ENCODE measurements around the gene SCRN3.
A peak's percentile ranks its signal among the peaks of the same experiment; 100 is the strongest.
"Not testable (repeated sequence)": the region's sequence is repeated elsewhere in the genome, so short reads cannot be mapped to it uniquely, and the experiment has no call there.

Gene SCRN3

GRCh38 chr2:174392706-174393105 is 2.8 kb upstream of the SCRN3 start:
- peaks cover 13% of the 10 kb centered on the region for H3K36me3 ChIP-seq (ENCODE audit: insufficient read depth, insufficient read length, low read length)
- no peak overlapping the region for H3K9ac ChIP-seq (ENCODE audit: insufficient read length, low read depth)
- H3K9me3 ChIP-seq (ENCODE audit: insufficient read depth, low read length), result no peaks in the 10 kb centered on the region
- no peak overlapping the region for H3K4me3 ChIP-seq (ENCODE audit: insufficient read length, low read depth)
- no peak for DNase-seq (ENCODE audit: low read depth, low spot score)
- TF ChIP-seq YY1 (IDR thresholded peaks at IDR 0.05; ENCODE audit: insufficient read depth, insufficient read length) (no peak), SUZ12 (IDR thresholded peaks at IDR 0.05; ENCODE audit: extremely low read depth, insufficient read depth, insufficient read length) (no peak), ZNF274 (IDR thresholded peaks at IDR 0.05; ENCODE audit: low read depth, low read length) (no peak)
- H3K4me1 ChIP-seq (ENCODE audit: insufficient read depth, insufficient read length), result no peaks in the 10 kb centered on the region
- no peaks in the 10 kb centered on the region for H3K27me3 ChIP-seq (ENCODE audit: insufficient read depth, insufficient read length)

GRCh38 chr2:174395969-174396630 is 570 bp downstream of the SCRN3 start:
- DNase-seq (ENCODE audit: low read depth, low spot score), result no peak
- TF ChIP-seq YY1 (IDR thresholded peaks at IDR 0.05; ENCODE audit: insufficient read depth, insufficient read length) (no peak), SUZ12 (IDR thresholded peaks at IDR 0.05; ENCODE audit: extremely low read depth, insufficient read depth, insufficient read length) (no peak), ZNF274 (IDR thresholded peaks at IDR 0.05; ENCODE audit: low read depth, low read length) (no peak)
- Histone ChIP-seq H3K27me3 (ENCODE audit: insufficient read depth, insufficient read length) (no peaks in the 10 kb centered on the region), H3K9ac (ENCODE audit: insufficient read length, low read depth) (peak overlapping the region; percentile 87), H3K9me3 (ENCODE audit: insufficient read depth, low read length) (no peaks in the 10 kb centered on the region), H3K4me3 (ENCODE audit: insufficient read length, low read depth) (peak overlapping the region; percentile 93), H3K4me1 (ENCODE audit: insufficient read depth, insufficient read length) (no peaks in the 10 kb centered on the region), H3K36me3 (ENCODE audit: insufficient read depth, insufficient read length, low read length) (peaks cover 3% of the 10 kb centered on the region)

GRCh38 chr2:174397773-174398172 is 2.2 kb downstream of the SCRN3 start:
- Histone ChIP-seq H3K4me1 (ENCODE audit: insufficient read depth, insufficient read length) (no peaks in the 10 kb centered on the region), H3K36me3 (ENCODE audit: insufficient read depth, insufficient read length, low read length) (peaks cover 3% of the 10 kb centered on the region), H3K9me3 (ENCODE audit: insufficient read depth, low read length) (no peaks in the 10 kb centered on the region), H3K27me3 (ENCODE audit: insufficient read depth, insufficient read length) (no peaks in the 10 kb centered on the region), H3K4me3 (ENCODE audit: insufficient read length, low read depth) (no peak overlapping the region), H3K9ac (ENCODE audit: insufficient read length, low read depth) (no peak overlapping the region)
- no peak for TF ChIP-seq SUZ12 (IDR thresholded peaks at IDR 0.05; ENCODE audit: extremely low read depth, insufficient read depth, insufficient read length)
- TF ChIP-seq YY1 (IDR thresholded peaks at IDR 0.05; ENCODE audit: insufficient read depth, insufficient read length), result no peak
- no peak for TF ChIP-seq ZNF274 (IDR thresholded peaks at IDR 0.05; ENCODE audit: low read depth, low read length)
- no peak for DNase-seq (ENCODE audit: low read depth, low spot score)

DNA sequence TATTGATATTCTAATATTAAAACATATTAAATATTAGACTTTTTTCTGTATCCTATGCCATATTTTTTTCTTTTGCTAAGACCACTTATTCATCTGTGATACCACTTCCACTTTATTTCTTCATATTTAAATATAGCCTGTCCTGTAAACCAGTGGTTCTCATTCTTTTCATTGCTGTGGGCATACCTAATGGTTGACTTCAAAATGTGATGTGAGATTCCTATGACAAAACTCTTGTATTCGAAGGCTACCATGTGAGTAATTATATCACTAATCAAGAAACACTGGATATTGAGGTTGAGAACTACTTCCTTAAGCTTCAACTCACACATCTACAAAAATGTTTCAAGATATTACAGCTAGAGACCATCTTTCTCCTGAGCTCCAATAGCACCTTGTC is 3.6 kb downstream of the SCRN3 start:
- Histone ChIP-seq H3K36me3 (ENCODE audit: insufficient read depth, insufficient read length, low read length) (peaks cover 3% of the 10 kb centered on the region), H3K4me1 (ENCODE audit: insufficient read depth, insufficient read length) (no peaks in the 10 kb centered on the region), H3K4me3 (ENCODE audit: insufficient read length, low read depth) (no peak overlapping the region), H3K27me3 (ENCODE audit: insufficient read depth, insufficient read length) (no peaks in the 10 kb centered on the region), H3K9me3 (ENCODE audit: insufficient read depth, low read length) (no peaks in the 10 kb centered on the region), H3K9ac (ENCODE audit: insufficient read length, low read depth) (no peak overlapping the region)
- no peak for DNase-seq (ENCODE audit: low read depth, low spot score)
- no peak for TF ChIP-seq YY1 (IDR thresholded peaks at IDR 0.05; ENCODE audit: insufficient read depth, insufficient read length)
- no peak for TF ChIP-seq ZNF274 (IDR thresholded peaks at IDR 0.05; ENCODE audit: low read depth, low read length)
- no peak for TF ChIP-seq SUZ12 (IDR thresholded peaks at IDR 0.05; ENCODE audit: extremely low read depth, insufficient read depth, insufficient read length)

DNA sequence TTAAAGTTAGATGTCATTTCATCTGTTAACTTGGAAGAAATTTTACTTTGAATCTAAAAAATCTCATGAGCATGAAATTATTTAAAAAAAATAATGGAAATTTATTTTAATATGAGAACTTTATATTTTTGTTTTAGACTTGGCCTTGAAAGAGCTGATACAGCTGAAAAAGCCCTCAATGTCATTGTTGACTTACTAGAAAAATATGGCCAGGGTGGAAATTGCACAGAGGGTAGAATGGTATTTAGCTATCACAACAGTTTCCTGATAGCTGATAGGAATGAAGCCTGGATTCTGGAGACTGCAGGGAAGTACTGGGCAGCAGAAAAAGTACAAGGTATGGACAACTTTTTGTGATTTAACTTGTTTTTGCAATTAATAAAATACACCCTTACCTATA is 5.3 kb downstream of the SCRN3 start:
- no peak overlapping the region for H3K4me3 ChIP-seq (ENCODE audit: insufficient read length, low read depth)
- no peaks in the 10 kb centered on the region for H3K27me3 ChIP-seq (ENCODE audit: insufficient read depth, insufficient read length)
- no peak for TF ChIP-seq SUZ12 (IDR thresholded peaks at IDR 0.05; ENCODE audit: extremely low read depth, insufficient read depth, insufficient read length)
- TF ChIP-seq YY1 (IDR thresholded peaks at IDR 0.05; ENCODE audit: insufficient read depth, insufficient read length), result no peak
- TF ChIP-seq ZNF274 (IDR thresholded peaks at IDR 0.05; ENCODE audit: low read depth, low read length), result no peak
- H3K4me1 ChIP-seq (ENCODE audit: insufficient read depth, insufficient read length), result no peaks in the 10 kb centered on the region
- H3K36me3 ChIP-seq (ENCODE audit: insufficient read depth, insufficient read length, low read length), result peaks cover 3% of the 10 kb centered on the region
- H3K9ac ChIP-seq (ENCODE audit: insufficient read length, low read depth), result no peak overlapping the region
- DNase-seq (ENCODE audit: low read depth, low spot score), result no peak
- H3K9me3 ChIP-seq (ENCODE audit: insufficient read depth, low read length), result no peaks in the 10 kb centered on the region

DNA sequence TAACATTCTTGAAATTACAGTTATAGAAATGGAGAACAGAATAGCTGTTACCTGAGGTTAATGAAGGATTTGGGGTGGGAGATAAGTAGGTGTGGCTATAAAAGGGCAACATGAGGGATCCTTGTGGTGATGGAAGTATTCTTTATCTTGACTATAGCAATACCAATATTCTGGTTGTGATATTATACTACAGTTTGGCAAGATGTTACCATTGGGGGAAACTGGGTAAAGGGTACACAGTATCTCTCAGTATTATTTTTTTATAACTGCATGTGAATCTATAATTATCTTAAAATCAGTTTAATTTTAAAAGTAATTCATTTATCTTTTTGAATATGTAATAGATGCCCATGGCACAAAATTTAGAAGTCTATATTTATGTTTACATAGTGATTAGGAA is 8.1 kb downstream of the SCRN3 start:
- Histone ChIP-seq H3K4me3 (ENCODE audit: insufficient read length, low read depth) (no peak overlapping the region), H3K4me1 (ENCODE audit: insufficient read depth, insufficient read length) (no peaks in the 10 kb centered on the region), H3K9me3 (ENCODE audit: insufficient read depth, low read length) (no peaks in the 10 kb centered on the region), H3K27me3 (ENCODE audit: insufficient read depth, insufficient read length) (no peaks in the 10 kb centered on the region), H3K9ac (ENCODE audit: insufficient read length, low read depth) (no peak overlapping the region), H3K36me3 (ENCODE audit: insufficient read depth, insufficient read length, low read length) (peaks cover 3% of the 10 kb centered on the region)
- TF ChIP-seq SUZ12 (IDR thresholded peaks at IDR 0.05; ENCODE audit: extremely low read depth, insufficient read depth, insufficient read length) (no peak), ZNF274 (IDR thresholded peaks at IDR 0.05; ENCODE audit: low read depth, low read length) (no peak), YY1 (IDR thresholded peaks at IDR 0.05; ENCODE audit: insufficient read depth, insufficient read length) (no peak)
- no peak for DNase-seq (ENCODE audit: low read depth, low spot score)

GRCh38 chr2:174410039-174410438 is 14.5 kb downstream of the SCRN3 start:
- H3K9ac ChIP-seq (ENCODE audit: insufficient read length, low read depth); DNase-seq (ENCODE audit: low read depth, low spot score): not testable (repeated sequence)
- H3K4me3 ChIP-seq (ENCODE audit: insufficient read length, low read depth), result peak overlapping the region; percentile 43

More at GRCh38 chr2:174410039-174410438, 14.5 kb downstream of the SCRN3 start:
- H3K36me3 ChIP-seq (ENCODE audit: insufficient read depth, insufficient read length, low read length); H3K9me3 ChIP-seq (ENCODE audit: insufficient read depth, low read length); H3K4me1 ChIP-seq (ENCODE audit: insufficient read depth, insufficient read length); H3K27me3 ChIP-seq (ENCODE audit: insufficient read depth, insufficient read length): not testable (repeated sequence)

All from NT2/D1 (cell line).